HG03060 (cell line): Measurements from ENCODE around the gene MEGF6.

Experiments used
- ATAC-seq: cut with Tn5 transposase; IDR thresholded peaks from one replicate; pipeline ENCODE4 v1.9.1; 2021; ENCODE audit warnings: low read depth, moderate number of reproducible peaks; ENCODE audit not compliant: unreplicated experiment

MEGF6 gene

GRCh38 chr1:3530086-3530925 is 81.0 kb downstream of the MEGF6 start:
- no peak for ATAC-seq

- no peak for ATAC-seq
Observed at GRCh38 chr1:3529099-3529729, 82.1 kb downstream of the MEGF6 start.

GRCh38 chr1:3527774-3528173 is 83.5 kb downstream of the MEGF6 start:
- no peak for ATAC-seq

- no peak for ATAC-seq
Observed at GRCh38 chr1:3525551-3526482, 85.5 kb downstream of the MEGF6 start.

- ATAC-seq: no peak
Observed at GRCh38 chr1:3524556-3525203, 86.6 kb downstream of the MEGF6 start.

GRCh38 chr1:3523980-3524379 is 87.3 kb downstream of the MEGF6 start:
- ATAC-seq: no peak

- no peak for ATAC-seq
Observed at GRCh38 chr1:3522564-3523265, 88.6 kb downstream of the MEGF6 start.

GRCh38 chr1:3522112-3522511 is 89.2 kb downstream of the MEGF6 start:
- ATAC-seq: no peak

GRCh38 chr1:3521426-3521825 is 89.9 kb downstream of the MEGF6 start:
- ATAC-seq: no peak

- no peak for ATAC-seq
Observed at GRCh38 chr1:3520419-3521378, 90.6 kb downstream of the MEGF6 start.

GRCh38 chr1:3519301-3519885 is 91.9 kb downstream of the MEGF6 start:
- no peak for ATAC-seq

- no peak for ATAC-seq
Observed at GRCh38 chr1:3518756-3519155, 92.6 kb downstream of the MEGF6 start.

GRCh38 chr1:3518256-3518655 is 93.1 kb downstream of the MEGF6 start:
- ATAC-seq: no peak

GRCh38 chr1:3516911-3517675 is 94.2 kb downstream of the MEGF6 start:
- no peak for ATAC-seq

GRCh38 chr1:3516481-3516869 is 94.8 kb downstream of the MEGF6 start:
- ATAC-seq: no peak

GRCh38 chr1:3515774-3516480 is 95.4 kb downstream of the MEGF6 start:
- no peak for ATAC-seq

- no peak for ATAC-seq
Observed at GRCh38 chr1:3515272-3515671, 96.0 kb downstream of the MEGF6 start.
